H7 (cell line): Measurements from ENCODE around the gene THOC6. TPM values are rescaled to one million over a fixed set of nuclear protein-coding genes. Genes with fewer than 3 reads are reported as not detected.

Experiments
- DNase-seq: peaks from one replicate; pipeline ENCODE4 v3.0.0; 2012
- H3K27me3 ChIP-seq: 2 replicates; pipeline ENCODE4 v1.6.0; 2011; ENCODE audit warnings: mild to moderate bottlenecking, low read length; ENCODE audit not compliant: control insufficient read depth, insufficient read depth
- H3K36me3 ChIP-seq: replicated peaks from 2 replicates; pipeline ENCODE4 v1.5.1; 2011; ENCODE audit warnings: low read length; ENCODE audit not compliant: control insufficient read depth, insufficient read depth
- H3K4me3 ChIP-seq: 2 replicates; pipeline ENCODE4 v1.5.1; 2011; ENCODE audit warnings: low read depth, mild to moderate bottlenecking, control low read depth, low read length, moderate library complexity; ENCODE audit not compliant: insufficient read depth
- total RNA-seq: library from RNA; depleted of rRNA; stranded (reverse); fragments of >200 nt; shearing (Covaris generic); gene quantifications from 2 replicates; pipeline ENCODE4 v1.2.3, GENCODE V29; 2014

THOC6 gene
- total RNA-seq, 1 experiment from 2014 or later: 81.4 TPM

GRCh38 chr16:2985893-2986355 lies 37.9 kb upstream of the THOC6 start:
- no peak overlapping the region for H3K4me3 ChIP-seq
- no peak for DNase-seq
- no peaks in the 10 kb centered on the region for H3K36me3 ChIP-seq
- H3K27me3 ChIP-seq: no peaks in the 10 kb centered on the region; the same call in 1 of the 2 replicates

DNA sequence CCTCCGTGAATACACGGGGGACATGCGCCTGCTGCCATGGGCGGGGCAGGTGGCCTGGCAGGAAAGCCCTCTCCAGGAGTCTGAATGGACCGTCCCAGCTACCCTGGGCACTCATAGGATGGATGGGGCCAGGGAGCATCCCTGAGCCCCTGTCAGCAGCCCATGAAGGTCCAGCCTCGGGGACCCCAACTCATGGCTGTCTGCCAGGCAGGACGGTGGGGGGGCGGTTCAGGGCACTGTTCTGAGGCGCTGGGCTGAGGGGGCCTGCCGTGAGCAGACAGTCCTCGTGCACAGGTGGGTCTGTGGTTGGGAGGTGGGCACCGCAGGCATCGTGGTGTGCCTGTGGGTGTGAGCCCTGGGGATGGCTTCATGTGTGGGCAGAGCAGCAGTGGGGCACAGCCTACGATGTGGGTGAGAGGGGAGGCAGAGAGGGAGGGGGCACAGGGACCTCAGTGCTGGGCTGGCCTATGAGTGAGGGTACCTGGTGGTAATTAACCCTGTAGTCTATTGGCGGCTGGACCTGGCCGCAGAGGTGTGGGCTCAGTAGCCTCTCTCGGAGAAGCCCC lies 37.1 kb upstream of the THOC6 start:
- Histone ChIP-seq H3K4me3 (no peak overlapping the region), H3K36me3 (no peaks in the 10 kb centered on the region), H3K27me3 (no peaks in the 10 kb centered on the region; the same call in 1 of the 2 replicates)
- DNase-seq: no peak

- H3K4me3 ChIP-seq: no peak overlapping the region
- no peaks in the 10 kb centered on the region; the same call in 1 of the 2 replicates for H3K27me3 ChIP-seq
- H3K36me3 ChIP-seq: no peaks in the 10 kb centered on the region
- DNase-seq: no peak
Measured at GRCh38 chr16:2987286-2987685, 36.5 kb upstream of the THOC6 start.

GRCh38 chr16:2987833-2988232 lies 36.0 kb upstream of the THOC6 start:
- H3K27me3 ChIP-seq: no peaks in the 10 kb centered on the region; the same call in 1 of the 2 replicates
- DNase-seq: no peak

DNA sequence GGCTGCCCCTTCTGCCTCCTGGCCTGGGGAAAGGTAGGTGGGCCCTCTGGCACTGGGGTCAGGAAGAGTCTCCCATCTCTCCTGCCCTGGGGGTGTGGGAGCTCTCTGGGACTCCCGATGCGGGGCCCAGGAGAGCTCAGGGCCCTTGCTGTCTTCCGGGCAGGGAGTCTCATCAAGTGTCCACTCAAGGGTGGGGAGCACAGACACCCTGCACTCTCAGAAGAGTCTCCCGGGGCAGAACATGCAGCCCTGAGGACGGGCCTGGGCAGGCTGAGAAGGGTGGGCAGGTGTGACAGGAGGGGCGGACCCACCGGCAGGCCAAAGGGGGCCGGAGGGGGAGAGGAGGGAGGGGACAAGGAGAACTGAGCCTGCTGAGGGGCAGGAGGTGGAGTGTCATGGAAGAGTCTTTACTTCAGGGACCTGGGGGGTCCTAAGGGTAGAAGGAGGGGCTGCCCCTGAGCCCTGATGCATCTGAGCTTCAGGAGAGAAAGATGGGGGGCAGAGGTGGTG lies 35.2 kb upstream of the THOC6 start:
- Histone ChIP-seq H3K27me3 (no peaks in the 10 kb centered on the region; the same call in 1 of the 2 replicates), H3K36me3 (no peaks in the 10 kb centered on the region), H3K4me3 (no peak overlapping the region)
- DNase-seq: peak; percentile 76

More at GRCh38 chr16:2987833-2988232, 36.0 kb upstream of the THOC6 start:
- Histone ChIP-seq H3K4me3 (no peak overlapping the region), H3K36me3 (no peaks in the 10 kb centered on the region)

GRCh38 chr16:2990891-2991290 lies 32.9 kb upstream of the THOC6 start:
- Histone ChIP-seq H3K36me3 (no peaks in the 10 kb centered on the region), H3K27me3 (no peaks in the 10 kb centered on the region; the same call in 1 of the 2 replicates), H3K4me3 (no peak overlapping the region)
- peak; percentile 76 for DNase-seq

- no peaks in the 10 kb centered on the region for H3K36me3 ChIP-seq
- no peaks in the 10 kb centered on the region; the same call in 1 of the 2 replicates for H3K27me3 ChIP-seq
- H3K4me3 ChIP-seq: no peak overlapping the region
- DNase-seq: no peak
Measured at GRCh38 chr16:2991566-2992261, 32.1 kb upstream of the THOC6 start.

DNA sequence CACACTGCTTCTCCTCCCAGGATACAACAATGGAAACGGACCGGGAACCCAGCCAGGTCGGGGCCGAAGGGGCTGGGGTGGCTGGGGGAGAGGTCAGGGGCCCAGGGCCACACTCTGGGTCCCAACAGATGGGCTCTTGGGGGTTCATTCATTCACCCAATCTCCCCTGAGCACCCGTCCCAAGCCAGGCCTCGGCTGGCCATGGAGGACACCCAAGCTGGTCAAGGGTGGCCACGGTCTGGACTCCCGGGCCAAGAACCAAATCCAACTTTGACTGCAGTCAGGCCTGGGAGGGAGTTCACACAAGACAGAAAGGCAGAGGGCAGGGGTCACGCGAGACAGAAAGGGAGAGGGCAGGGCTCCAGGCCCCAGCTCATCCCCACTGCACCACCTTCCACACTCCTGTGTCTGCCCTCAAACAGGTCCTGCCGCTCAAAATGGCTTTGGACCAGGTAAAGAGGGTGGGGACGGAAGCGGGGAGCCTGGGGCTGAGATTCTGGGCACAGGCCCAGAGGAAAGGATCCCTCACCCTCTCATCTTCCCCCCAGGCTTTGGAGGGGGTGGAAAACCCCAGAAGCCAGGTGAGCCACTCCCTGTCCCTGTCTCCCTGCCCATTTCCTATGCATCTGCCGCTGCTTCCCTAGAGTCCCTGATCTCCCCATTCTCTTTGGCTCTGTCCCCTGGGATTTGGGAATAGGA lies 31.3 kb upstream of the THOC6 start:
- Histone ChIP-seq H3K27me3 (no peaks in the 10 kb centered on the region; the same call in 1 of the 2 replicates), H3K36me3 (no peaks in the 10 kb centered on the region), H3K4me3 (no peak overlapping the region)
- no peak for DNase-seq

DNA sequence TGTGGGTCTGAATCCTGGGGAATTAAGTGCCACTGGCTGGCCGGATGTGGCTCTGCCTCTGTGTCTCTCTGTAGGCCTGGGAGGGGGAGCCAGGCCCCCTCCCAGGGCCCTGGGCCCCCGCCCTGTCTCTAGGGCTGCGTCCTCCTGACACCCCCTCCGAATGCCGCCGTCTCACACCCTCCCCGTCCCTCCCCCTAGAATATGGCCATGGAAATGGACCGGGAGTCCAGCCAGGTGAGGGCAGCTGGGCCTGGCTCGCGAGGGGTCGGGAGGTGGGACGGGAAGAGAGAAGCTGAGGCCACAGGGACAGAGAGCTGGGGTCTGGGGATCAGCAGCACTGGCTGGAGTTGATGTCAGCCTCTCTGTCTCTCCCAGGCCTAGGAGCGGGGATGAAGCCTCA lies 27.5 kb upstream of the THOC6 start:
- no peak overlapping the region for H3K4me3 ChIP-seq

DNA sequence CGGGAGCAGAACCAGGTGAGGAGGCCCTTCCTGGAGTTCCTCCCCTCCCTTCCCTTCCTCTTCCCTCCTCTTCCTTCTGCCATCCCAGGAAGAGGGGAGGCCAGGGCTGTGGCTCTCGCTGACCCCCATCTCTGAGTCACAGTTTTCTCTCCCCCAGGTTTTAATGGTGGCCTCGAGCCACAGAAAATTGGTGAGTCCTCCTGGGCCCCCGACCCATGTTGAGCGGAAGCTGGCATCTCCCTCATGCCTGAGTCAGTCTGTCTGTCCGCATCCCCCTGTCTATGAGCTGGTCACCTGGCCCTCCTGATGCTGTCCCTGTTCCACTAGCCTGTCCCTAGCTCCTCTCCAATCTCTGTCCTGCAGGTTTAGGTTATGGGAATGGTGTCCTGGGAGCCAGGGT lies 23.9 kb upstream of the THOC6 start:
- no peaks in the 10 kb centered on the region for H3K36me3 ChIP-seq
- no peak for DNase-seq
- no peaks in the 10 kb centered on the region for H3K27me3 ChIP-seq
- H3K4me3 ChIP-seq: no peak overlapping the region

More for the DNA sequence above, 27.5 kb upstream of the THOC6 start:
- DNase-seq: no peak
- no peaks in the 10 kb centered on the region for H3K27me3 ChIP-seq
- no peaks in the 10 kb centered on the region for H3K36me3 ChIP-seq

GRCh38 chr16:3000540-3000939 lies 23.3 kb upstream of the THOC6 start:
- no peaks in the 10 kb centered on the region for H3K27me3 ChIP-seq
- no peak overlapping the region for H3K4me3 ChIP-seq
- DNase-seq: no peak
- no peaks in the 10 kb centered on the region for H3K36me3 ChIP-seq

GRCh38 chr16:3001316-3001715 lies 22.5 kb upstream of the THOC6 start:
- Histone ChIP-seq H3K27me3 (no peaks in the 10 kb centered on the region), H3K36me3 (no peaks in the 10 kb centered on the region)
- peak; percentile 87 for DNase-seq

GRCh38 chr16:3003582-3004270 lies 20.1 kb upstream of the THOC6 start:
- Histone ChIP-seq H3K27me3 (no peaks in the 10 kb centered on the region), H3K36me3 (no peaks in the 10 kb centered on the region; the same call in 1 of the 2 replicates), H3K4me3 (no peak overlapping the region; the same call in 1 of the 2 replicates)
- DNase-seq: peak; percentile 99

More at GRCh38 chr16:3001316-3001715, 22.5 kb upstream of the THOC6 start:
- H3K4me3 ChIP-seq: no peak overlapping the region

- H3K4me3 ChIP-seq: peak overlapping the region; percentile 12
Measured at GRCh38 chr16:3004319-3004718, 19.5 kb upstream of the THOC6 start.

More at GRCh38 chr16:3004319-3004718, 19.5 kb upstream of the THOC6 start:
- Histone ChIP-seq H3K27me3 (no peaks in the 10 kb centered on the region), H3K36me3 (no peaks in the 10 kb centered on the region; the same call in 1 of the 2 replicates)
- peak; percentile 68 for DNase-seq
